ENCODE measurements around the gene CST7. TPM values are rescaled to one million over a fixed set of nuclear protein-coding genes. Genes with fewer than 3 reads are reported as not detected.

The CST7 gene
- total RNA-seq, 1 experiment from 2014 or later, result not detected

DNA sequence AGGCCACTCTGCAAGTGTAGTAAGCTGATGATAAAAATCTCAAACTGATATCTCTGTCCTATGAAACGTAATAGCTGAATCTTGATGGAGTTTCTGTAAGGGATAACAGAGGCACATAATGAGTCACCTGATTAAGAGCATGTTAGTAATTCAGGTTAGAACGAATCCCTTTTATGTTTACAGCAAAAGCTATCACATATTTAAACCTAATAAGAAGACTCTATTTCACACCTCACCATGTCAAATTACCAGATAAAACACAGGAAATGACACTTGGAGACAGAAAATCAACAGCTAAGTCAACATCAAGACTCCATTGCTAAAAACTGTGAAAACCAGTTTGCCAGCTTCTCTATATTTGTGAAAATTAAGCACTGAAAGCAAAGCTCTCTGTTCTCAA, 11.8 kb downstream of the CST7 start:
- ChIA-PET CTCF (no interaction called here), POLR2A (ENCODE audit: low non-redundant PET) (no interaction called here)
- Histone ChIP-seq H3K9me3 (ENCODE audit: low read depth, low read length, poor library complexity, severe bottlenecking) (no peaks in the 10 kb centered on the region), H3K36me3 (ENCODE audit: insufficient read depth, low read length, poor library complexity, severe bottlenecking) (no peaks in the 10 kb centered on the region), H3K4me1 (ENCODE audit: insufficient read depth, low read length, poor library complexity, severe bottlenecking) (no peaks in the 10 kb centered on the region), H3K27me3 (replicated peaks; ENCODE audit: insufficient read depth, low read depth, low read length, poor library complexity) (no peaks in the 10 kb centered on the region), H3K27ac (ENCODE audit: low read depth, low read length, poor library complexity, severe bottlenecking) (no peak overlapping the region), H3K4me3 (ENCODE audit: low read depth, low read length, poor library complexity, severe bottlenecking) (no peak overlapping the region)
- no peak for TF ChIP-seq EZH2 (IDR thresholded peaks at IDR 0.05; ENCODE audit: borderline replicate concordance, low read depth, low read length, poor library complexity, severe bottlenecking)
- no TSS peak for BruUV-seq (replicated peaks)
- intact Hi-C loops (cut with micrococcal nuclease; ENCODE audit: unreplicated experiment), result no loop called here
- DNase-seq (ENCODE audit: low spot score), result no peak

DNA sequence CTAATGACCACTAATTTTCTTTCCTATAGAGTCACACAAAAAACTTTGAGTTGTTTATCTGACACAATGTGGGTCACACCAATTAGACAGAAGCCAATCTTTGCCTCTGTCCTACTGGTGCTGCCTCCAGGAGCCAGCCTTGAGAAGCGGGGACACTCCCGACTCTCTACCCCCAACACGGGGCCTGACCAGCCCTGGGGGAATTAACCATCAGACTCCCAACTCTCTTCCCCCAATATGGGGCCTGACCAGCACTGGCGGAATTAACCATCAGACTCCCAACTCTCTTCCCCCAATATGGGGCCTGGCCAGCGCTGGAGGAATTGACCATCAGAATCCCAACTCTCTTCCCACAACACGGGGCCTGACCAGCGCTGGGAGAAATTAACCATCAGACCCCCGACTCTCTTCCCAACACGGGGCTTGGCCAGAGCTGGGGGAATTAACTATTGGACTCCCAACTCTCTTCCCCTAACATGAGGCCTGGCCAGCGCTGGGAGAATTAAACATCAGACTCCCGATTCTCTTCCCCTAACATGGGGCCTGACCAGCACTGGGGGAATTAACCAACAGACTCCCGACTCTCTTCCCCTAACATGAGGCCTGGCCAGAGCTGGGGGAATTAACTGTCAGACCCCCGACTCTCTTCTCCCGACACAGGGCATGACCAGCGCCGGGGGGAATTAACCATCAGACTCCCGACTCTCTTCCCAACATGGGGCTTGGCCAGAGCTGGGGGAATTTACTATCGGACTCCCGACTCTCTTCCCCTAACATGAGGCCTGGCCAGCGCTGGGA, 12.5 kb downstream of the CST7 start:
- Histone ChIP-seq H3K27ac (ENCODE audit: low read depth, low read length, poor library complexity, severe bottlenecking) (no peak overlapping the region), H3K36me3 (ENCODE audit: insufficient read depth, low read length, poor library complexity, severe bottlenecking) (no peaks in the 10 kb centered on the region), H3K27me3 (replicated peaks; ENCODE audit: insufficient read depth, low read depth, low read length, poor library complexity) (no peaks in the 10 kb centered on the region), H3K4me1 (ENCODE audit: insufficient read depth, low read length, poor library complexity, severe bottlenecking) (no peaks in the 10 kb centered on the region), H3K4me3 (ENCODE audit: low read depth, low read length, poor library complexity, severe bottlenecking) (no peak overlapping the region), H3K9me3 (ENCODE audit: low read depth, low read length, poor library complexity, severe bottlenecking) (no peaks in the 10 kb centered on the region)
- no peak for TF ChIP-seq EZH2 (IDR thresholded peaks at IDR 0.05; ENCODE audit: borderline replicate concordance, low read depth, low read length, poor library complexity, severe bottlenecking)
- TF ChIP-seq, protein P1, sequence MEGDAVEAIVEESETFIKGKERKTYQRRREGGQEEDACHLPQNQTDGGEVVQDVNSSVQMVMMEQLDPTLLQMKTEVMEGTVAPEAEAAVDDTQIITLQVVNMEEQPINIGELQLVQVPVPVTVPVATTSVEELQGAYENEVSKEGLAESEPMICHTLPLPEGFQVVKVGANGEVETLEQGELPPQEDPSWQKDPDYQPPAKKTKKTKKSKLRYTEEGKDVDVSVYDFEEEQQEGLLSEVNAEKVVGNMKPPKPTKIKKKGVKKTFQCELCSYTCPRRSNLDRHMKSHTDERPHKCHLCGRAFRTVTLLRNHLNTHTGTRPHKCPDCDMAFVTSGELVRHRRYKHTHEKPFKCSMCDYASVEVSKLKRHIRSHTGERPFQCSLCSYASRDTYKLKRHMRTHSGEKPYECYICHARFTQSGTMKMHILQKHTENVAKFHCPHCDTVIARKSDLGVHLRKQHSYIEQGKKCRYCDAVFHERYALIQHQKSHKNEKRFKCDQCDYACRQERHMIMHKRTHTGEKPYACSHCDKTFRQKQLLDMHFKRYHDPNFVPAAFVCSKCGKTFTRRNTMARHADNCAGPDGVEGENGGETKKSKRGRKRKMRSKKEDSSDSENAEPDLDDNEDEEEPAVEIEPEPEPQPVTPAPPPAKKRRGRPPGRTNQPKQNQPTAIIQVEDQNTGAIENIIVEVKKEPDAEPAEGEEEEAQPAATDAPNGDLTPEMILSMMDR (conservative IDR thresholded peaks at IDR 0.05; ENCODE audit: low read depth, low read length), result no peak
- DNase-seq (ENCODE audit: low spot score), result no peak
- intact Hi-C loops (cut with micrococcal nuclease; ENCODE audit: unreplicated experiment), result no loop called here
- CTCF ChIA-PET, result no interaction called here
- BruUV-seq (replicated peaks), result no TSS peak
- POLR2A ChIA-PET (ENCODE audit: low non-redundant PET), result no interaction called here

DNA sequence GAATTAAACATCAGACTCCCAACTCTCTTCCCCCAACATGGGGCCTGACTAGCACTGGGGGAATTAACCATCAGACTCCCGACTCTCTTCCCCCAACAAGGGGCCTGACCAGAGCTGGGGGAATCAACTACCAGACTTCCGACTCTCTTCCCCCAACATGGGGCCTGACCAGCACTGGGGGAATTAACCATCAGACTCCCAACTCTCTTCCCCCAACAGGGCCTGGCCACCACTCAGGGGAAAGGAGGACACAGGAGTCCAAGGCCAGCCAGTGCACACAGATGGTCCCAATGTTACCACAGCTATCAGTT, 13.1 kb downstream of the CST7 start:
- intact Hi-C loops (cut with micrococcal nuclease; ENCODE audit: unreplicated experiment), result no loop called here
- ChIA-PET CTCF (no interaction called here), POLR2A (ENCODE audit: low non-redundant PET) (no interaction called here)
- H3K9me3 ChIP-seq (ENCODE audit: low read depth, low read length, poor library complexity, severe bottlenecking), result no peaks in the 10 kb centered on the region
- no peaks in the 10 kb centered on the region for H3K4me1 ChIP-seq (ENCODE audit: insufficient read depth, low read length, poor library complexity, severe bottlenecking)
- no peak overlapping the region for H3K27ac ChIP-seq (ENCODE audit: low read depth, low read length, poor library complexity, severe bottlenecking)
- DNase-seq (ENCODE audit: low spot score), result no peak
- no peaks in the 10 kb centered on the region for H3K36me3 ChIP-seq (ENCODE audit: insufficient read depth, low read length, poor library complexity, severe bottlenecking)
- H3K4me3 ChIP-seq (ENCODE audit: low read depth, low read length, poor library complexity, severe bottlenecking), result no peak overlapping the region
- TF ChIP-seq, protein P1 (conservative IDR thresholded peaks at IDR 0.05; ENCODE audit: low read depth, low read length), result no peak
- TF ChIP-seq EZH2 (IDR thresholded peaks at IDR 0.05; ENCODE audit: borderline replicate concordance, low read depth, low read length, poor library complexity, severe bottlenecking), result no peak
- H3K27me3 ChIP-seq (replicated peaks; ENCODE audit: insufficient read depth, low read depth, low read length, poor library complexity), result no peaks in the 10 kb centered on the region
- no TSS peak for BruUV-seq (replicated peaks)

DNA sequence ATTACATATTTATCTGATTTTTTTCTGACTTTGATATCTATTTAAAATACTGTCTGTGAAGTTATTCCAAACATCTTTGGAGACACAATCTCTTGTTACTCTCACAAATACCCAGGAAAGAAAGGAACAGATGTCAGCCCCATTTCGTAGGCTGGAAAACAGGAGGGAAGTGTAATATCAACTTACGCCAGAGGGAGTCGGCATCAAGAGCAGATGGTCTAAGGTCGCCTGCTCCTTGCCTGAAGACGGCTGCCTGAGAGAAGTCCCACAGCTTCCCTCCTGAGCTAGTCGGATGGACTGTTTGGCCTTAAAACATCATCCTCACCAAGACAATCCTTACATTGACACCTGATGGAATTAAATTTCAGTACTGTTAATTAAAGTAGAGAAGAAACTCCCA, 13.4 kb downstream of the CST7 start:
- CTCF ChIA-PET, result no interaction called here
- H3K27me3 ChIP-seq (replicated peaks; ENCODE audit: insufficient read depth, low read depth, low read length, poor library complexity), result no peaks in the 10 kb centered on the region
- POLR2A ChIA-PET (ENCODE audit: low non-redundant PET), result no interaction called here
- TF ChIP-seq, protein P1 (conservative IDR thresholded peaks at IDR 0.05; ENCODE audit: low read depth, low read length), result no peak
- no peak for TF ChIP-seq EZH2 (IDR thresholded peaks at IDR 0.05; ENCODE audit: borderline replicate concordance, low read depth, low read length, poor library complexity, severe bottlenecking)
- no peak overlapping the region for H3K27ac ChIP-seq (ENCODE audit: low read depth, low read length, poor library complexity, severe bottlenecking)
- H3K4me3 ChIP-seq (ENCODE audit: low read depth, low read length, poor library complexity, severe bottlenecking), result no peak overlapping the region
- no peaks in the 10 kb centered on the region for H3K36me3 ChIP-seq (ENCODE audit: insufficient read depth, low read length, poor library complexity, severe bottlenecking)
- H3K9me3 ChIP-seq (ENCODE audit: low read depth, low read length, poor library complexity, severe bottlenecking), result no peaks in the 10 kb centered on the region
- no TSS peak for BruUV-seq (replicated peaks)
- no peaks in the 10 kb centered on the region for H3K4me1 ChIP-seq (ENCODE audit: insufficient read depth, low read length, poor library complexity, severe bottlenecking)
- intact Hi-C loops (cut with micrococcal nuclease; ENCODE audit: unreplicated experiment), result no loop called here
- DNase-seq (ENCODE audit: low spot score), result no peak
